ENCODE measurements around the gene FUCA2.

- TF ChIP-seq, protein P1, sequence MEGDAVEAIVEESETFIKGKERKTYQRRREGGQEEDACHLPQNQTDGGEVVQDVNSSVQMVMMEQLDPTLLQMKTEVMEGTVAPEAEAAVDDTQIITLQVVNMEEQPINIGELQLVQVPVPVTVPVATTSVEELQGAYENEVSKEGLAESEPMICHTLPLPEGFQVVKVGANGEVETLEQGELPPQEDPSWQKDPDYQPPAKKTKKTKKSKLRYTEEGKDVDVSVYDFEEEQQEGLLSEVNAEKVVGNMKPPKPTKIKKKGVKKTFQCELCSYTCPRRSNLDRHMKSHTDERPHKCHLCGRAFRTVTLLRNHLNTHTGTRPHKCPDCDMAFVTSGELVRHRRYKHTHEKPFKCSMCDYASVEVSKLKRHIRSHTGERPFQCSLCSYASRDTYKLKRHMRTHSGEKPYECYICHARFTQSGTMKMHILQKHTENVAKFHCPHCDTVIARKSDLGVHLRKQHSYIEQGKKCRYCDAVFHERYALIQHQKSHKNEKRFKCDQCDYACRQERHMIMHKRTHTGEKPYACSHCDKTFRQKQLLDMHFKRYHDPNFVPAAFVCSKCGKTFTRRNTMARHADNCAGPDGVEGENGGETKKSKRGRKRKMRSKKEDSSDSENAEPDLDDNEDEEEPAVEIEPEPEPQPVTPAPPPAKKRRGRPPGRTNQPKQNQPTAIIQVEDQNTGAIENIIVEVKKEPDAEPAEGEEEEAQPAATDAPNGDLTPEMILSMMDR (IDR thresholded peaks at IDR 0.05) = no peak
- TF ChIP-seq POLR2A (IDR thresholded peaks at IDR 0.05) = no peak
These were observed 45.0 kb upstream of the FUCA2 start for GRCh38 chr6:143556529-143556928.
